ENCODE results near the gene GABRG3. TPM values are rescaled to one million over a fixed set of nuclear protein-coding genes. Genes with fewer than 3 reads are reported as not detected.

Gene GABRG3
- total RNA-seq, 2 experiments from 2014 or later, result not detected

DNA sequence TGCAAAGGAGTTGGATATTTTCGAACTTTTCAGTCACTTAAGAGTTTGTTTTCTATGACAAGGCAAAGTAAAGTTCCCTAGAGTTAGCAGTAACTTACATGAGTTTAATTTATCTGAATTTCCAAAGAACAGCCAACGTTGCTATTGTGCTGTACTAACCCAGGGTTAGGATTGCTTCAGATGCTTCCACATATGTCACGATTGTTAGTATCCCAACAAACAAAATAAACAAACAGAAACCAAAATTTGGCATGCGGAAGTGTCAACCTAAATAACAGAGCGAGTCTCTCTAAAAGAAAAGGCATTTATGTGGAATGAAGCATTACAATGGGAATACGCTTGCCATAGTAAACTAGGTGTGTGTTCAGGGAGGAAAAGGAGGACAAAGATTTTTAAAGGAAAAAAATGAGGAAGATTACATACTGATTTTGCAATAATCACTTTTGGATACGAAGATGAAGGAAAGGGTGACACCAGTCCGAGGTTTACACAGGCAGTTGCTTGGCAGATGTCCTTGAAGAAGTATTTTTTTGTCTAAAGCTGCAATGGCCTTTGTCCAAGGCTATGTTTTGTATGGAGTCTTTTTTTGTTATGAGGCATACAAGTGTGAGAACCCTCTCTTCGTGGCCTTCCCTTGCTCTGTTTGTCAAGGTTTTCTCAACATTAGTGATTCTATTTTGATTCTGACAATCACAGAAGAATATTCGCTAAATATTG is 267.9 kb downstream of the GABRG3 start:
- no peak overlapping the region for H3K4me3 Mint-ChIP-seq
- POLR2A ChIA-PET, result no interaction called here
- CTCF ChIA-PET, result no interaction called here

GRCh38 chr15:27241943-27242342 is 271.0 kb downstream of the GABRG3 start:
- TF ChIP-seq CTCF (IDR thresholded peaks at IDR 0.05), result no peak
- Mint-ChIP-seq H3K27ac (no peak overlapping the region), H3K4me3 (no peak overlapping the region), H3K4me1 (ENCODE audit: low read depth) (no peaks in the 10 kb centered on the region), H3K27me3 (no peaks in the 10 kb centered on the region), H3K36me3 (ENCODE audit: low read depth) (no peaks in the 10 kb centered on the region), H3K9me3 (peaks cover 9% of the 10 kb centered on the region)
- ChIA-PET POLR2A (no interaction called here), CTCF (no interaction called here)
- DNase-seq, result no peak
- intact Hi-C loops (cut with micrococcal nuclease), result no loop called here
- no peak for ATAC-seq

More for the DNA sequence above, 267.9 kb downstream of the GABRG3 start:
- no peaks in the 10 kb centered on the region for H3K4me1 Mint-ChIP-seq (ENCODE audit: low read depth)
- H3K9me3 Mint-ChIP-seq, result peaks cover 8% of the 10 kb centered on the region
- ATAC-seq (no peak), DNase-seq (no peak)
- no peak overlapping the region for H3K27ac Mint-ChIP-seq
- H3K27me3 Mint-ChIP-seq, result no peaks in the 10 kb centered on the region
- TF ChIP-seq CTCF (IDR thresholded peaks at IDR 0.05), result no peak
- H3K36me3 Mint-ChIP-seq (ENCODE audit: low read depth), result no peaks in the 10 kb centered on the region
- intact Hi-C loops (cut with micrococcal nuclease), result no loop called here

GRCh38 chr15:27244047-27244446 is 273.1 kb downstream of the GABRG3 start:
- no peaks in the 10 kb centered on the region for H3K36me3 Mint-ChIP-seq (ENCODE audit: low read depth)
- intact Hi-C loops (cut with micrococcal nuclease), result no loop called here
- peaks cover 11% of the 10 kb centered on the region for H3K9me3 Mint-ChIP-seq
- CTCF ChIA-PET, result no interaction called here
- no peaks in the 10 kb centered on the region for H3K27me3 Mint-ChIP-seq
- DNase-seq (no peak), ATAC-seq (no peak)
- TF ChIP-seq CTCF (IDR thresholded peaks at IDR 0.05), result no peak
- H3K27ac Mint-ChIP-seq, result no peak overlapping the region
- H3K4me3 Mint-ChIP-seq, result no peak overlapping the region
- H3K4me1 Mint-ChIP-seq (ENCODE audit: low read depth), result no peaks in the 10 kb centered on the region
- POLR2A ChIA-PET, result no interaction called here

DNA sequence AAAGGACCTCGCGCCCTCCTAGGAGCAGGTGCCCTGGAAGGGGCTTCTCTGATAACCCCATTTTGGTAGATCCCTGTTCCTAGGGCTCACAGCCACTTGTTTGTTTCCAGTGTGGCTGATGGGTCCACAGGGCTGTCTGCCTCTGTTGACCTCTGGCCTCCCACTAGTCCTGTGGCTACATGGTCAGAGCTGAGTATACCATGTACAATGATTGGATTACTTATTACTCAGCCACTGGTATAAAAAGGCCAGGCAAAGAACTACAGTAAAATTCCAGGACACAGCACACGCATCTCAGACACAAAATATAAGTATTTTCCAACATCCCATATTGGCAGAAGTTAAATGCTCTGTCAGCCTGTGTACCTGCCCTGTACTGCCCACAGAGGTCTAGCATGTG is 277.3 kb downstream of the GABRG3 start:
- Mint-ChIP-seq H3K27ac (no peak overlapping the region), H3K4me3 (no peak overlapping the region), H3K36me3 (ENCODE audit: low read depth) (no peaks in the 10 kb centered on the region), H3K27me3 (no peaks in the 10 kb centered on the region), H3K4me1 (ENCODE audit: low read depth) (no peaks in the 10 kb centered on the region), H3K9me3 (peaks cover 7% of the 10 kb centered on the region)
- CTCF ChIA-PET, result no interaction called here
- TF ChIP-seq CTCF (IDR thresholded peaks at IDR 0.05), result no peak
- no peak for DNase-seq
- no peak for ATAC-seq
- intact Hi-C loops (cut with micrococcal nuclease), result no loop called here
- POLR2A ChIA-PET, result no interaction called here

DNA sequence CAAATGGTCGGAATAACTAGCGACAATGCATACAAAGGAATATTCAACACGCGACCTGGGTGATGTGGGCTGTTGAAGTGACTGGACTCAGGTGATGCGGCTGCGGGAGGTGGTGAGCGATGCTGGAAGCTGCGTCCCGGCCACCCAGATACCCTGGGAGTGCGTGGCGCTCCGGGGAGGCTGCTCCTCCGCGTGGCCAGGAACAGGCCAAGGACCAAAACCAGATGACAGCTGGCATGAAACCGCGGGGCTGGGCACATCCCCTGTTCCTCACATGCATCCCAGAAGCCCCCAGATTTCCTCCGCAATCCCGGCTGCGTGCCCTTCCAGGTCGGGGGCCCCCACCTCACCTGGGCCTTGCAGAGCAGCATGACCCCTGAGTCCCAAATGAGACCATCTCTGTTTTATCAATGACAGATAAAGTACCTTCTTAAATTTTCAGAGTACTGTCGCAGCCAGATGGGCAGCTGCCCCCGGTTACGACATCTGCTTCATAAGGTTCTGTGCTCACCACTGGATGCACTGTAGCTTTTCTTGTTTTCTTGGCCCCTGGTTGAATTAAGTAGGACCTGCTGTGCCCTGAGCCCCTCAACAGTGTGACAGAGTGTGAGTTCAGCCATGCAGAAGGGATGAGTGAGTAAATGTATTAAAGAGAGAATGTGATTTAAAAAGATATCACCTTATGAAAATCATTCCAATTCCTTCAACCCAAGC is 278.2 kb downstream of the GABRG3 start:
- H3K4me3 Mint-ChIP-seq, result no peak overlapping the region
- H3K27ac Mint-ChIP-seq, result no peak overlapping the region
- peaks cover 4% of the 10 kb centered on the region for H3K9me3 Mint-ChIP-seq
- H3K36me3 Mint-ChIP-seq (ENCODE audit: low read depth), result no peaks in the 10 kb centered on the region
- ChIA-PET CTCF (no interaction called here), POLR2A (no interaction called here)
- no peaks in the 10 kb centered on the region for H3K27me3 Mint-ChIP-seq
- no peak for TF ChIP-seq CTCF (IDR thresholded peaks at IDR 0.05)
- no peaks in the 10 kb centered on the region for H3K4me1 Mint-ChIP-seq (ENCODE audit: low read depth)
- ATAC-seq (no peak), DNase-seq (no peak)
- intact Hi-C loops (cut with micrococcal nuclease), result no loop called here

Measured in activated CD8-positive, alpha-beta T cell treated with anti-CD3 and anti-CD28 coated beads for 36 hours (primary cell).